Peyer's patch (tissue), 4 donors: ENCODE results near the gene ACOT7. TPM values are rescaled to one million over a fixed set of nuclear protein-coding genes. Genes with fewer than 3 reads are reported as not detected.

Experiments
- DNase-seq, 3 donors: peaks; one replicate each; pipeline ENCODE4 v3.0.0-alpha.2; 2017 to 2019
- H3K27ac ChIP-seq, 4 donors: fragments of 200-600 bp; sonication (generic); one replicate each; pipeline ENCODE4 v1.5.1; 2016 to 2019
- H3K27me3 ChIP-seq, 2 donors: fragments of 200-600 bp; sonication (generic); one replicate each; pipeline ENCODE4 v1.5.1; 2019
- H3K36me3 ChIP-seq, 3 donors: fragments of 200-600 bp; sonication (generic); one replicate each; pipeline ENCODE4 v1.5.1; 2016 to 2019
- H3K4me1 ChIP-seq, 4 donors: fragments of 200-600 bp; sonication (generic); one replicate each; pipeline ENCODE4 v1.5.1; 2016 to 2019
- H3K4me3 ChIP-seq, 4 donors: fragments of 200-600 bp; sonication (generic); 1 replicate in 3 of 4; 2 replicates in 1 of 4; pipeline ENCODE4 v1.5.1; 2016 to 2019; ENCODE audit warnings: mild to moderate bottlenecking in 1 of 4
- H3K9me3 ChIP-seq, 4 donors: fragments of 200-600 bp; sonication (generic); one replicate each; pipeline ENCODE4 v1.5.1; 2016 to 2019; ENCODE audit warnings: mild to moderate bottlenecking in 1 of 4
- CTCF ChIP-seq, 6 experiments: fragments of 450-650 bp in 4 of 6; fragments of 200-600 bp in 2 of 6; sonication (generic) in 1 of 6; IDR thresholded peaks; one replicate each; pipeline ENCODE4 v1.5.1; 2017 to 2019; ENCODE audit warnings: antibody characterized with exemption in 6 of 6, mild to moderate bottlenecking in 3 of 6, moderate library complexity in 1 of 6
- POLR2A ChIP-seq, 2 donors: fragments of 450-650 bp; IDR thresholded peaks; one replicate each; pipeline ENCODE4 v1.5.1; 2017; ENCODE audit warnings: antibody characterized with exemption in 2 of 2, mild to moderate bottlenecking in 2 of 2, moderate library complexity in 2 of 2
- total RNA-seq, 4 donors: library from RNA; depleted of rRNA; stranded (reverse); fragments of >200 nt; gene quantifications; one replicate each; pipeline ENCODE4 v1.1.0, GENCODE V29; 2016

The ACOT7 gene
- total RNA-seq, 4 donors from 2014 or later, result 38.4 to 93.2 (median 67.1) TPM

- Histone ChIP-seq H3K9me3 (no peaks in the 10 kb centered on the region), H3K36me3 (peaks cover 0 to 1% (median 0%) of the 10 kb centered on the region in 3 donors), H3K27me3 (no peaks in the 10 kb centered on the region), H3K27ac (no peak overlapping the region), H3K4me3 (no peak overlapping the region), H3K4me1 (peaks cover 0 to 16% (median 0%) of the 10 kb centered on the region in 4 donors)
- TF ChIP-seq POLR2A (IDR thresholded peaks at IDR 0.05) (no peak), CTCF (IDR thresholded peaks at IDR 0.05) (no peak)
- no peak for DNase-seq
Observed at GRCh38 chr1:6286266-6286665, 107.3 kb downstream of the ACOT7 start.

GRCh38 chr1:6285336-6285735 is 108.2 kb downstream of the ACOT7 start:
- DNase-seq, result no peak
- Histone ChIP-seq H3K4me3 (no peak overlapping the region), H3K4me1 (peaks cover 0 to 19% (median 0%) of the 10 kb centered on the region in 4 donors), H3K27me3 (no peaks in the 10 kb centered on the region), H3K36me3 (peaks cover 0 to 3% (median 0%) of the 10 kb centered on the region in 3 donors), H3K9me3 (no peaks in the 10 kb centered on the region), H3K27ac (no peak overlapping the region)
- TF ChIP-seq CTCF (IDR thresholded peaks at IDR 0.05) (no peak), POLR2A (IDR thresholded peaks at IDR 0.05) (no peak)

- peaks cover 0 to 19% (median 0%) of the 10 kb centered on the region in 4 donors for H3K4me1 ChIP-seq
- no peaks in the 10 kb centered on the region for H3K9me3 ChIP-seq
- peaks cover 0 to 5% (median 0%) of the 10 kb centered on the region in 3 donors for H3K36me3 ChIP-seq
- no peaks in the 10 kb centered on the region for H3K27me3 ChIP-seq
- H3K4me3 ChIP-seq, result peak overlapping the region in 1 of 4 donors; percentile 2
- peak overlapping the region in 3 of 4 donors; percentile 84 to 97 (median 89) for H3K27ac ChIP-seq
- peak; percentile 59 to 82 for TF ChIP-seq POLR2A (IDR thresholded peaks at IDR 0.05)
- no peak for TF ChIP-seq CTCF (IDR thresholded peaks at IDR 0.05)
- DNase-seq, result peak in 2 of 3 donors; percentile 84 to 87
Observed at GRCh38 chr1:6282577-6283270, 110.8 kb downstream of the ACOT7 start.

GRCh38 chr1:6281511-6282402 is 111.8 kb downstream of the ACOT7 start:
- TF ChIP-seq CTCF (IDR thresholded peaks at IDR 0.05), result no peak
- TF ChIP-seq POLR2A (IDR thresholded peaks at IDR 0.05), result peak; percentile 67 to 82
- peak overlapping the region in 2 of 4 donors; percentile 18 to 25 for H3K4me3 ChIP-seq
- H3K27ac ChIP-seq, result peak overlapping the region in 3 of 4 donors; percentile 84 to 97 (median 89)
- H3K9me3 ChIP-seq, result no peaks in the 10 kb centered on the region
- H3K4me1 ChIP-seq, result peaks cover 0 to 24% (median 0%) of the 10 kb centered on the region in 4 donors
- peaks cover 0 to 5% (median 0%) of the 10 kb centered on the region in 3 donors for H3K36me3 ChIP-seq
- H3K27me3 ChIP-seq, result no peaks in the 10 kb centered on the region
- DNase-seq, result peak in 2 of 3 donors; percentile 88 to 89

- no peaks in the 10 kb centered on the region for H3K9me3 ChIP-seq
- peak in 3 of 6 experiments; percentile 48 to 58 (median 52) for TF ChIP-seq CTCF (IDR thresholded peaks at IDR 0.05)
- TF ChIP-seq POLR2A (IDR thresholded peaks at IDR 0.05), result no peak
- H3K27me3 ChIP-seq, result no peaks in the 10 kb centered on the region
- H3K36me3 ChIP-seq, result peaks cover 0 to 5% (median 0%) of the 10 kb centered on the region in 3 donors
- DNase-seq, result peak in 1 of 3 donors; percentile 54
- H3K27ac ChIP-seq, result peak overlapping the region in 3 of 4 donors; percentile 84 to 97 (median 89)
- peaks cover 0 to 32% (median 0%) of the 10 kb centered on the region in 4 donors for H3K4me1 ChIP-seq
- peak overlapping the region in 1 of 4 donors; percentile 18 for H3K4me3 ChIP-seq
Observed at GRCh38 chr1:6280761-6281451, 112.7 kb downstream of the ACOT7 start.
